ENCODE measurements around the gene OGFOD2.

Gene OGFOD2

DNA sequence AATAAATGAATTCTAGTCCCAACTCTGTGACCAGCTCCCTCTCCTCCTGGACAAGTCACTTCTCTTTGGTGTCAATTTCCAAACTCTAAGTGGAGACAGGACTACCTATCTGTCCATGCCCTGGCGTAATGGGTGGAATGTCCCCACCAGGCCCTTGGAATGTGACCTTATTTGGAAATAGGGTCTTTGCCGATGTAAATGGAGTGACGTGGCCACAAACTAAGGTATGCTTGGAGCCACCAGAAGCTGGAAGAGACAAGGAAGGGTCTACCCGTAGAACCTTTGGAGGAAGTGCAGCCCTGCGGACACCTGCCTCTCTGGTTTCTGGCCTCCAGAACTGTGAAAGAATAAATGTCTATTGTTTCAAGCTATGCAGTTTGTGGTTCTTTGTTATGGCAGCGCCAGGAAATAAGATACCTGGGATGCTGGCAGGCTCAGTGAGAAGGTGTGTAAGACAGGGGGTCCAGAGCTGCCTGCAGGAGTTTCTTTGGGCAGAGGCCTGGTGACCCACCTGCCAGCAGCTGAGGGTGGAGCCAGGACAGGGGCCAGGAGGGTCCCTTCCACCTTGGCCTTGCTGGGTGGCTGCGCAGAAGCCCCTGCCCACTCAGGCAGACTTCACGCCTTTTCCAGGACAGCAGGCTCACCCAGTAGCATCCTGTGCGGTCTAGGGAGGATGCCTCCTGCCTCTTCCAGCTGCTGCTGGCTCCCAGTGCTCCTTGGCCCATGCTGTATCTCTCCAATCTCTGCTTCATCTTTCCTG lies 51.2 kb downstream of the OGFOD2 start:
- Histone ChIP-seq H3K4me3 (no peak overlapping the region), H3K4me1 (no peaks in the 10 kb centered on the region), H3K36me3 (replicated peaks) (no peaks in the 10 kb centered on the region), H3K27me3 (ENCODE audit: low read depth) (no peaks in the 10 kb centered on the region), H3K9me3 (no peaks in the 10 kb centered on the region)
- in situ Hi-C loops (cut with MboI; ENCODE audit: low sequenced_read_pairs) = no loop called here
- DNase-seq (ENCODE audit: low spot score in 2 of 2) = no peak

DNA sequence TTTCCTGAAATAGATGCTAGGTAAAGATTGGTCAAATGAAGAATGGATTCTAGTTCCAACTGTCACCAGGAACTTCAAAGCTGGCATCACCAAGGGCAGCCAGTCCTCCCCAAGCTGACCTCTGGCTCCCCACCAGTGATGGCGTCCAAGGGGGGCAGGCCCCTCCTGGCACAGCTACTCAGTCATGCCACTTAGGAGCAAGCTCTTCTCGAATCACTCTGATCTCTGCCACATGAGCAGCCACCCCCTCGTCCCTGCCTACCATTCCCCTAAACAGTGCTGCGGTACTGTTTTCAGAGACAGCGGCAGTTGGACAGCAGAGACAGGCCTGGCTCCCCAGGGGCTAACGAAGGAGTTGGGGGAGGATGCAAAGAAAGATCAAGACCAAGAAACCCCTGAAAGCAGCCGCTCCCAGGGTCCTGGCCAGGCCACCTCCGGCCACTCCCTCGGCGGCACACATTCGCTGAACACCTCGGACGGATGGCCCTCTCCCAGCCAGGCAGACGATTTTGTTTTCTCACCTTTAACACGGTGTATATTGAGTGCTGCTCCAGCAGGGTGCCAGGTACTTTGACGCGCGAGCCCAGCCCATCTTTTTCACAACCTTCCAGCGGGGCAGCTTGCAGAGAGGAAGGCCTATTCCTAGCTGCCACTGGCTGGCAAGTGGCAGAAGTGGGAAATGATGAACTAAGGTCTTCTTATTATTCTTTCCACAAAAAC lies 52.8 kb downstream of the OGFOD2 start:
- no peaks in the 10 kb centered on the region for H3K9me3 ChIP-seq
- no peak for DNase-seq (ENCODE audit: low spot score in 2 of 2)
- H3K27me3 ChIP-seq (ENCODE audit: low read depth) = no peaks in the 10 kb centered on the region
- no peaks in the 10 kb centered on the region for H3K4me1 ChIP-seq
- in situ Hi-C loops (cut with MboI; ENCODE audit: low sequenced_read_pairs) = no loop called here
- H3K36me3 ChIP-seq (replicated peaks) = no peaks in the 10 kb centered on the region
- no peak overlapping the region for H3K4me3 ChIP-seq

DNA sequence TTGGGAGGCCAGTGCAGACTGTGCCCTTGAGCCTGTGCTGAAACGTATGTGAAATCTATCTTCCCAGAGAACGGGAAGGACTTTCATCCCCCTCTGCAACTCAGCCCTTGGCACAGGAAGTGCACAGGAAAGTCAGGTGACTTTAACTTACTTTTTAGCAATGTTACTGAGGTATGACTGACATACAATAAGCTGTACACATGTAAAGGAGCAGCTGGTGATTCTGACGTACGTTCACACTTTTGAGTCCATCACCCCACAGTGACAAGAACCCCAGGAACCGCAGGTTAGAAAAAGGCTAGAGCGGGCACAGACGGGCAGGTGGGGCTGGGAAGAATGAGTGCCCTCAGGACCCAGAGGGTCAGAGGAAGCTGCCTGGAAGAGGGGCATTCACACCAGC lies 53.4 kb downstream of the OGFOD2 start:
- in situ Hi-C loops (cut with MboI; ENCODE audit: low sequenced_read_pairs) = no loop called here
- DNase-seq (ENCODE audit: low spot score in 2 of 2) = no peak
- no peak overlapping the region for H3K4me3 ChIP-seq

DNA sequence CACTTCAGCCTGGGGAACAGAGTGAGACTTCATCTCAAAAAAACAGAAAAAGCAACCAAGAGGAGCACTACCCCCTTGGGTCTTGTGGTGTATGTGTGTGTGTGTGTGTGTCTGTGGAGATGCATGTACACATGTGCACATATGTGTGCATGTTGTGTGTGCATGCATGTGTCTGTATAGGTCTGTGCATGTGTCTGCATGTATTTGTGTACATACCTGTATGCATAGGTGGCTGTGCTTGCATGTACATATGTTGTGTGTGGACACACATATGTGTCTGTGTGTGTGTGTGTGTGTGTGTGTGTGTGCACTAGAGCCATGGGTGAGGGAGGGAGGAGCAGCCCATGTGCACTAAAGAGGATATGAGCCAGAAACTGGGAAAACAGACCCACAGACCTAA lies 54.5 kb downstream of the OGFOD2 start:
- Histone ChIP-seq H3K36me3 (replicated peaks) (no peaks in the 10 kb centered on the region), H3K9me3 (no peaks in the 10 kb centered on the region), H3K4me3 (no peak overlapping the region), H3K27me3 (ENCODE audit: low read depth) (no peaks in the 10 kb centered on the region), H3K4me1 (no peaks in the 10 kb centered on the region)
- DNase-seq (ENCODE audit: low spot score in 2 of 2) = no peak
- in situ Hi-C loops (cut with MboI; ENCODE audit: low sequenced_read_pairs) = no loop called here

More for the DNA sequence above, 53.4 kb downstream of the OGFOD2 start:
- no peaks in the 10 kb centered on the region for H3K9me3 ChIP-seq
- H3K36me3 ChIP-seq (replicated peaks) = no peaks in the 10 kb centered on the region
- H3K27me3 ChIP-seq (ENCODE audit: low read depth) = no peaks in the 10 kb centered on the region
- no peaks in the 10 kb centered on the region for H3K4me1 ChIP-seq
